Measurements from ENCODE around the gene CDH24.

CDH24 gene

GRCh38 chr14:23043145-23043544 lies 14.2 kb downstream of the CDH24 start:
- no peak for DNase-seq

GRCh38 chr14:23042162-23042965 lies 15.0 kb downstream of the CDH24 start, which contains the start of gene PSMB11:
Gene PSMB11 (plus strand): TSS chr14:23042212. CDS start chr14:23042226, 14 bp downstream.
- DNase-seq: no peak

GRCh38 chr14:23041729-23042128 lies 15.6 kb downstream of the CDH24 start:
- no peak for DNase-seq

GRCh38 chr14:23040100-23040499 lies 17.2 kb downstream of the CDH24 start:
- no peak for DNase-seq

- DNase-seq: no peak
Observed at GRCh38 chr14:23035303-23036144, 21.8 kb downstream of the CDH24 start.

GRCh38 chr14:23034498-23035302 lies 22.6 kb downstream of the CDH24 start, which contains the start of gene PSMB5:
Gene PSMB5 (minus strand): TSS chr14:23034900. CDS start chr14:23034881, 19 bp downstream.
- DNase-seq: peak; percentile 92

GRCh38 chr14:23033801-23034497 lies 23.4 kb downstream of the CDH24 start:
- DNase-seq: no peak

GRCh38 chr14:23033251-23033727 lies 24.0 kb downstream of the CDH24 start:
- DNase-seq: no peak

GRCh38 chr14:23030936-23031335 lies 26.4 kb downstream of the CDH24 start:
- no peak for DNase-seq

GRCh38 chr14:23028799-23029198 lies 28.5 kb downstream of the CDH24 start:
- DNase-seq: no peak

GRCh38 chr14:23025151-23025814 lies 32.0 kb downstream of the CDH24 start:
- no peak for DNase-seq

- no peak for DNase-seq
Observed at GRCh38 chr14:23024612-23025075, 32.7 kb downstream of the CDH24 start.

GRCh38 chr14:23023795-23024152 lies 33.5 kb downstream of the CDH24 start:
- no peak for DNase-seq

GRCh38 chr14:23023022-23023794 lies 34.1 kb downstream of the CDH24 start:
- DNase-seq: no peak

GRCh38 chr14:23021889-23022442 lies 35.4 kb downstream of the CDH24 start:
- no peak for DNase-seq

- no peak for DNase-seq
Observed at GRCh38 chr14:23021434-23021833, 35.9 kb downstream of the CDH24 start.

- no peak for DNase-seq
Observed at GRCh38 chr14:23020143-23021128, 36.9 kb downstream of the CDH24 start.

- no peak for DNase-seq
Observed at GRCh38 chr14:23018107-23018506, 39.2 kb downstream of the CDH24 start.

- no peak for DNase-seq
Observed at GRCh38 chr14:23017091-23017490, 40.2 kb downstream of the CDH24 start.

Measured in left hindlimb (tissue), 1 donor.